Renal pelvis (tissue), 12 donors: Measurements from ENCODE around the gene ZNF394. TPM values are rescaled to one million over a fixed set of nuclear protein-coding genes. Genes with fewer than 3 reads are reported as not detected.
"Not testable (repeated sequence)": the region's sequence is repeated elsewhere in the genome, so short reads cannot be mapped to it uniquely, and the experiment has no call there.

Source experiments
- DNase-seq: peaks from one replicate; pipeline ENCODE4 v3.0.0-alpha.2; 2013
- long read RNA-seq, 16 experiments: transcript quantifications; one replicate each; lab custom pipeline, GENCODE V29; 2026
- polyA plus RNA-seq, 3 donors: library from polyadenylated mRNA; unstranded; fragments of 120-200 nt; gene quantifications; one replicate each; pipeline ENCODE4 v1.2.1, GENCODE V29; 2013; ENCODE audit not compliant: insufficient read length in 3 of 3

The ZNF394 gene
- polyA plus RNA-seq, result 10 to 100 TPM; 12.1 to 18.3 (median 17.5) TPM
- long read RNA-seq, donor 1, transcript ZNF394-201 (3 exons, 2,179 nt), result major isoform, 9 of 13 reads
- long read RNA-seq, donor 1, partial matches to known transcripts, result 0 of 13 reads
- long read RNA-seq, donor 1, other reads (novel, unspliced or antisense), result 0 of 13 reads
- long read RNA-seq, donor 2, transcript ZNF394-201 (3 exons, 2,179 nt), result major isoform, 7 of 22 reads
- long read RNA-seq, donor 2, partial matches to known transcripts, result 12 of 22 reads
- long read RNA-seq, donor 2, other reads (novel, unspliced or antisense), result 0 of 22 reads
- long read RNA-seq, donor 3, partial matches to known transcripts, result 0 of 4 reads
- long read RNA-seq, donor 3, other reads (novel, unspliced or antisense), result 0 of 4 reads
- long read RNA-seq, donor 4, transcript ZNF394-201 (3 exons, 2,179 nt), result major isoform, 7 of 29 reads
- long read RNA-seq, donor 4, partial matches to known transcripts, result 21 of 29 reads
- long read RNA-seq, donor 4, other reads (novel, unspliced or antisense), result 0 of 29 reads
- long read RNA-seq, donor 5, partial matches to known transcripts, result 0 of 3 reads
- long read RNA-seq, donor 5, other reads (novel, unspliced or antisense), result 0 of 3 reads
- long read RNA-seq, donor 6, transcript ZNF394-201 (3 exons, 2,179 nt), result major isoform, 8 of 28 reads
- long read RNA-seq, donor 6, partial matches to known transcripts, result 16 of 28 reads
- long read RNA-seq, donor 6, other reads (novel, unspliced or antisense), result 0 of 28 reads
- long read RNA-seq, donor 7, partial matches to known transcripts, result 0 of 4 reads
- long read RNA-seq, donor 7, other reads (novel, unspliced or antisense), result 0 of 4 reads
- long read RNA-seq, donor 8, partial matches to known transcripts, result 0 of 4 reads
- long read RNA-seq, donor 8, other reads (novel, unspliced or antisense), result 0 of 4 reads
- long read RNA-seq, donor 9, transcript ZNF394-201 (3 exons, 2,179 nt), result major isoform, 5 of 8 reads
- long read RNA-seq, donor 9, partial matches to known transcripts, result 0 of 8 reads
- long read RNA-seq, donor 9, other reads (novel, unspliced or antisense), result 0 of 8 reads
- long read RNA-seq, donor 10, partial matches to known transcripts, result 0 of 8 reads
- long read RNA-seq, donor 10, other reads (novel, unspliced or antisense), result 0 of 8 reads
- long read RNA-seq, donor 11, partial matches to known transcripts, result 0 of 5 reads
- long read RNA-seq, donor 11, other reads (novel, unspliced or antisense), result 0 of 5 reads
- long read RNA-seq, donor 12, transcript ZNF394-201 (3 exons, 2,179 nt), result major isoform, 10 of 13 reads
- long read RNA-seq, donor 12, partial matches to known transcripts, result 0 of 13 reads
- long read RNA-seq, donor 12, other reads (novel, unspliced or antisense), result 0 of 13 reads
- long read RNA-seq, donor 13, partial matches to known transcripts, result 0 of 1 reads
- long read RNA-seq, donor 13, other reads (novel, unspliced or antisense), result 0 of 1 reads
- long read RNA-seq, donor 14, transcript ZNF394-201 (3 exons, 2,179 nt), result minor isoform, 5 of 17 reads
- long read RNA-seq, donor 14, transcript ZNF394-206 (2 exons, 1,619 nt), result major isoform, 6 of 17 reads
- long read RNA-seq, donor 14, partial matches to known transcripts, result 6 of 17 reads
- long read RNA-seq, donor 14, other reads (novel, unspliced or antisense), result 0 of 17 reads
- long read RNA-seq, donor 15, transcript ZNF394-201 (3 exons, 2,179 nt), result major isoform, 15 of 22 reads
- long read RNA-seq, donor 15, transcript ZNF394-206 (2 exons, 1,619 nt), result minor isoform, 7 of 22 reads
- long read RNA-seq, donor 15, partial matches to known transcripts, result 0 of 22 reads
- long read RNA-seq, donor 15, other reads (novel, unspliced or antisense), result 0 of 22 reads
- long read RNA-seq, donor 16, transcript ZNF394-201 (3 exons, 2,179 nt), result major isoform, 8 of 11 reads
- long read RNA-seq, donor 16, partial matches to known transcripts, result 0 of 11 reads
- long read RNA-seq, donor 16, other reads (novel, unspliced or antisense), result 0 of 11 reads

- peak; percentile 95 for DNase-seq
Observed at GRCh38 chr7:99499721-99500636, at the start of gene ZNF394. Gene ZNF394 (minus strand): TSS chr7:99500281. CDS start chr7:99500093, 188 bp downstream.

GRCh38 chr7:99549545-99549944, 49.5 kb upstream of the ZNF394 start:
- not testable (repeated sequence) for DNase-seq

- DNase-seq, result not testable (repeated sequence)
Observed at GRCh38 chr7:99545308-99545707, 45.2 kb upstream of the ZNF394 start.

DNA sequence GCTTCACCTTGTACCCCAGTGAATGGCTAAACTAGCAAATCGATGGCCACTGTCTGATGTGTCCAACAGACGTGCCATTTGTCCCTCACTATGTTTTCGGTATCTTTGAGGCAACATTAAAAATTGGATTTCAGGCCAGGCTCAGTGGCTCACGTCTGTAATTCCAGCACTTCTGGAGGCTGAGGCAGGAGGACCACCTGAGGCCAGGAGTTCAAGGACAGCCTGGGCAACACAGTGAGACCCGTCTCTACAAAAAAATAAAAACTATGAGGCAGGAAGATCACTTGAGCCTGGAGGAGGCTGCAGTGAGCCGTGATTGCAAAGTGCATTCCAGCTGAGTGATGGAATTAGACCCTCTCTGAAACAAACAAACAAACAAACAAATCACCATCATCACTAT, 43.8 kb upstream of the ZNF394 start:
- no peak for DNase-seq

- DNase-seq, result no peak
Observed at GRCh38 chr7:99543081-99543671, 43.1 kb upstream of the ZNF394 start.

- no peak for DNase-seq
Observed at GRCh38 chr7:99541212-99541611, 41.1 kb upstream of the ZNF394 start.

DNA sequence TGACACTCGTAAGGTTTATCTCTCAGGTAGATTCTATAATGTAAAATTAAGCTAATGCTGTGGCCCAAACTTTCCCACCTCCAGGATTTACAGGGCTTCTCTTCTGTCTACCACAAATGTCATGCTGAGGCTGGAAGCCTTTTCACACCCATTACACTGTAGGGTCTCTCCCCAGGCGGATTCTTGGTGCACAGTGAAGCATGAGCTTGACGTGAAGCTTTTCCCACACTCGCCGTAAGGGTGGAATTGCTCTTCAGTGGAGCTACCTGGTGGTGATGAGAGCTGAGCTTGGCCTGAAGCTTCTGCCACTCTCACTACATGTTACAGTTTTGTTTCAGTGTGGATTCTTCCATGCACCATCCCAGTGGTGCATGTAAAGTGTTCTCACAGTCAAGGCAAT, 40.5 kb upstream of the ZNF394 start:
- DNase-seq, result no peak

DNA sequence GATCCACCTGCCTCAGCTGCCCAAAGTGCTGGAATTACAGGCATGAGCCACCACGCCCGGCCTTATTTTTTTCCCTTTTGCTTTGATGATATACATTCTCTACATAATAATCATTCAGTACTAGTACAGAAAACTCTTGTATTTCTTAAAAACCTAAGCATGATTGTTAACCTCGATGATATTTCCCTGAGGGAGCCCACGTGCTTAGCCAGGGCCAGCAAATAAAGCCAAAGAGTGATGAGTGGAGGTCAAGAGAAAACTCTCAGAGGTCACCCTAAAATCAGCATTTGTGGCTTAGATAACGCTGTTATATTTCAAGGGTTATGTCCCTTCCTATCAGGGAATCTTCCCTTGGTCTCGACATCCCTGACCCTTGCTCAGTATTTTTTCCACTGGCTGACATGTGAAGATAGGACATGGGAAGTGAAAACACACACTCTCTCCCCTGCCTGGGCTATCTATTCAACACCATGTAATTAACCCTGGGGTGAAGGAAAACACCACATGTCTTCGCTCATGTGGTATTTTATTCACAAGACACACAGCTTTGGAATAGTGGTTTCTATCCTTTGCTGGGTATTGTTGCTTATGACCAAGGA, 39.2 kb upstream of the ZNF394 start:
- no peak for DNase-seq

GRCh38 chr7:99535667-99536066, 35.6 kb upstream of the ZNF394 start:
- no peak for DNase-seq

GRCh38 chr7:99531354-99531765, 31.3 kb upstream of the ZNF394 start:
- no peak for DNase-seq

- no peak for DNase-seq
Observed at GRCh38 chr7:99525713-99526440, 25.8 kb upstream of the ZNF394 start.

DNA sequence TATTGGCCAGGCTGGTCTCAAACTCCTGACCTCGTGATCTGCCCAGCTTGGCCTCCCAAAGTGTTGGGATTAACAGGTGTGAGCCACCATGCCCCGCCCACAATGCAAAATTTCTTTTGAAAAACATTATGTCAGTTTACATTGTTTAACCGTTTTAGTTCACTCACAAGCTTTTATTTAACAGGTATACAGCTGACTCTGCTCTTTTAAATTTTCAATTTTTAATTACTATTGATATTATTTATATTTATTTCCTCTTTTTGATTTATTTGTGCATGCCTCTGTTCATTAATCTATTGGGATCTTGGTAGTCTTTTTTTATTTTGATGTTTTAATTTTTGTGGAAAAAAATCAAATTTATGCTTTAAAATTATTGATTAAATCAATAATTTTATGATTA, 21.3 kb upstream of the ZNF394 start:
- DNase-seq, result no peak

DNA sequence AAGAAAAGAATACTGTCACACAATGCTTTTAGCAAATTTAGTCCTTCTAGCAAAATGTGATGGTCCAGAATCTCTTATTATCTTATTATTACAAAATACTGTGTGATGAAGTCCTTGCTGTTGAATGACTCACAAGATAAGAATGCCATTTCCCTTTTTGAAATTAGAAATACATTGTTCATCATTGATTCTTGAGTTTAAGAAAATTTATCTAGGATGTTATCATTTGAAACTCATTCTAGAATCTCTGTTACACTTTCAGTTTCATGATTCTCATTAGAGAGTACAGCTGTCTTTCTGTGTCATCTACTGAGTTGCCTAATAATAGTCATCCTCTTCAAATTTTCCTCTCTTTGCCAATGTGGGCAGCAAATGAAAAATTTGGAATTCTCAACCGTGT, 14.0 kb upstream of the ZNF394 start:
- DNase-seq, result no peak

- DNase-seq, result no peak
Observed at GRCh38 chr7:99505324-99505662, 5.2 kb upstream of the ZNF394 start.

DNA sequence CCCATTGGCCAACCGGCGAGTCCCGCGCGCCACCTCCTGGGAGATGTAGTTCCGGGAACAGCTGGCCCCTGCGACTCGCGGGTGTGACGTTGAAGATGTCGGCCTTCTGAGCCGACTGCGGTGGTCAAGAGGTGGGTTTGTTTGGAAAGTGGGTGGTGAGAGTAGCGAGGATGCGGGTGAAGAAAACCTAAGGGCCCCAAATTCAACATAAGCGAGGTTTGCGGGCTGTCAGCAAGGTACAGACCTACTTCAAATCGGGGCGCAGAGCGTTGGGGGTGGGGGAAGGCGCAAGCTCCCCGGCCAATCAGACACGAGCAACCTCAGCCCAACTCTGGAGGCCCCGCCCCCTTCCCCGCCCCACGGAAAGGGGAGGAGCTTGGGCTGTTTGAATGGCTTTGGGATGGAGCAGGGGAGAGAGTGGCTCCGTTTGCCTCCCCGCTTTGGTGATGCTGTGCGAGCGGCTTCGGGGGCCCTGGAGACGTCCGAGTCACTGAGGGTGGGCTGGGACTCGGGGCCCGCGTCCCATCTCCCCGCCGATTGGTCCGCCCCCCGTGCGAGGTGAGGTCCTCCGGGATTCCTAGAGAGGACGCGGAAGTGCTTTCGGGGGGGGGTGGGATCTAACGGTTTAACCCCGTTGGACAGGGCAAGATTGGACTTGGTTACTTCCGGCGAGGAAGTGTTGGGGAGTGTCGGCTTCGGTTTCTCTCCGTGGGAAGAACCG, 4.7 kb upstream of the ZNF394 start, which contains the start of gene ZKSCAN5:
Gene ZKSCAN5 (plus strand): TSS at position 60 of the 721 bp plus-strand sequence. CDS start 1,383 bp downstream, outside the sequence.
- peak; percentile 97 for DNase-seq

DNA sequence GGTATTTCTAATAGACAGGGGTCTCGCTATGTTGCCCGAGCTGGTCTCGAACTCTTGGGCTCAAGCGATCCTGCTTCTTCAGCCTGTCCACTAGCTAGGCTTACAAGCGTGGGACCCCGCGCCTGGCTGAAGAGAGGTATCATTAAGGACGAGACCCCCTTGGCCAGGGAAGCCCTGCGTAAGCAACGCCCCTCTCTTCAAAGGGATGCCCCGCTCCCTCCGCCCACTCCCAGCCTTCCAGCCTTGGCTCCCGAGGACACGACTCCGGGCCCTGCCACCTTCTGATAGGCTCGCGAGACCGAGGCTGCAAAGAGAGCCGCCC, 4.2 kb upstream of the ZNF394 start:
- DNase-seq, result peak; percentile 98

- not testable (repeated sequence) for DNase-seq
Observed at GRCh38 chr7:99501236-99501635, 1.2 kb upstream of the ZNF394 start.
